DLD1 (cell line): ENCODE measurements around the gene S100A6.
"Not testable (repeated sequence)": the region's sequence is repeated elsewhere in the genome, so short reads cannot be mapped to it uniquely, and the experiment has no call there.

Experiments
- in situ Hi-C: cut with HindIII; loops from 2 replicates; pipeline ENCODE4 v1.10.0; 2017; ENCODE audit warnings: low sequenced_read_pairs

Gene S100A6

GRCh38 chr1:153532769-153533599 is 2.8 kb downstream of the S100A6 start:
- in situ Hi-C loops, result no loop called here

GRCh38 chr1:153532181-153532580 is 3.6 kb downstream of the S100A6 start:
- in situ Hi-C loops, result no loop called here

GRCh38 chr1:153531638-153532037 is 4.2 kb downstream of the S100A6 start:
- in situ Hi-C loops, result no loop called here

DNA sequence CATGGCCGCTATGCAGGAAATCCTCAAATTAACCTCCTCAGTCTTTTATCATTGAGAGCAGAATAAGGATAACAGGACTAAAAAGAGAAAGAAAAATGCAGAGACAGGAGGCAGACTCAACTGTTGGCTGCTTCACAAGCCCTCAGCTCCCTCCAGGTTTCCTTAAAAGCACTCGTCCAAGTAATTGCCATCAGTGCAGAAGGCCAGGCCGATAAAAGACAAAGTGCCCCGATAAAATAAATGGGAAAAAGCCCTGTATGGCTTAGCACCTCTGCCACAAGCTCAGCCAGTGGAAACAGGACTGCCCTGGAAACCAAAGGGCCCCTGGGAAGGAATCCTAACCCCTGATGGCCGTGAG is 8.1 kb downstream of the S100A6 start:
- in situ Hi-C loops, result no loop called here

GRCh38 chr1:153527023-153527682 is 8.6 kb downstream of the S100A6 start:
- in situ Hi-C loops, result no loop called here

DNA sequence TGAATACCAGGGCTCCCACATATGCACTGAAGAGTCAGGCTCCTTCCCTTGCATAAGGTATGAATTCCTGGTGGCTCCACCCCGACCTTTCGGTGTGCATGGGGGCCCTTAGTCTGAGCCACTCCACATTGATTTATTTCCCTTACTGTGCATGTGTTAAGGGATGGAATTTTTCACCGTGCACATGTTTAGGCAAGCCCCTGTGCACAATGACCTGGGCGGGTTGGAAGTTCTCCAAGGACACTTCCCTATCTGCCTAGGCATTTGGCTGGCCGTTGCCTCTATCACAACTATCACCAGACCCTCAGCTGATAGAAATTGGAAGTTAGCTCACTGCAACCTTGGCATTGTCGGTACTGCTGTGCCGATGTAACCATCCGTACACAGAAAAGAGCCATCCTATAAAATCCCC is 9.7 kb downstream of the S100A6 start:
- in situ Hi-C loops, result no loop called here

DNA sequence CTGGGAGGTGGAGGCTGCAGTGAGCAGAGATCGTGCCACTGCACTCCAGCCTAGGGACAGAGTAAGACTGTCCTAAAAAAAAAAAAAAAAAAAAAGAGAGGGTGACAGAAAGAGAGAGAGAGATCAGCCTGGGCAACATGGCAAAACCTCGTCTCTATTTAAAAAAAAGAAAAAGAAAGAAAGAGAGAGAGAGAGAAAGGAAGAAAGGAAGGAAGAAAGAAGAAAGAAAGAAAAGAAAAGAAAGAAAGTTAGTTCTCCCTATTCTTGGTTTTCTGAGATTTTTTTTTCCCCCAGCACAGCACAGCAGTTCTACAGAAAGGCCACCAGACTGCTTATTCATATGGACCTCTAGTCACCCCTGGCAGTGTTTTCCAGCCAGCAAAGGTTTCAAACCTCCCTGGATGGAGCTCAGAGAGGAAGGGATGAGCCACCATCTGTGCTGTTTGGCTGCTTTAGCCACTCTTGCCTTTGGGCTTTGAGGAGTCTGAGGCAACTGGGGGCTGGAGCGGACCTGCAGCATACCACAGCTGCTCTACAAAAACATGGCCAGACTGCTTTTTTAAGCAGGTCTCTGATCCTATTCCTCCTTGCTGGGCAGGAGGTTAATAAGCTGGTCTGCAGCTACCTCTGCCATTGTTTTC is 10.6 kb downstream of the S100A6 start:
- in situ Hi-C loops, result no loop called here

DNA sequence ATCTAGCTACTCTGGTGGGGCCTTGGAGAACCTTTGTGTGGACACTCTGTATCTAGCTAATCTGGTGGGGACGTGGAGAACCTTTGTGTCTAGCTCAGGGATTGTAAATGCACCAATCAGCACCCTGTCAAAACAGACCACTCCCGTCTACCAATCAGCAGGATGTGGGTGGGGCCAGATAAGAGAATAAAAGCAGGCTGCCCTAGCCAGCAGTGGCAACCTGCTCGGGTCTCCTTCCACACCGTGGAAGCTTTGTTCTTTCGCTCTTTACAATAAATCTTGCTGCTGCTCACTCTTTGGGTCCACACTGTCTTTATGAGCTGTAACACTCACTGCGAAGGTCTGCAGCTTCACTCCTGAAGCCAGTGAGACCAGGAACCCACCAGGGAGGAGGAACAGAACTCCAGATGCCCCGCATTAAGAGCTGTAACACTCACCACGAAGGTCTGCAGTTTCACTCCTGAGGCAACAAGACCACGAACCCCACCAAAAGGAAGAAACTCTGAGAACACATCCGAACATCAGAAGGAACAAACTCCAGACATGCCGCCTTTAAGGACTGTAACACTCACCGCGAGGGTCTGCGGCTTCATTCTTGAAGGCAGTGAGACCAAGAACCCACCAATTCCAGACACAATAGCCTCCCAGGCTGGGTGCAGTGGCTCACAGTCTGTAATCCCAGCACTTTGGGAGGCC is 13.3 kb downstream of the S100A6 start:
- in situ Hi-C loops, result not testable (repeated sequence)

DNA sequence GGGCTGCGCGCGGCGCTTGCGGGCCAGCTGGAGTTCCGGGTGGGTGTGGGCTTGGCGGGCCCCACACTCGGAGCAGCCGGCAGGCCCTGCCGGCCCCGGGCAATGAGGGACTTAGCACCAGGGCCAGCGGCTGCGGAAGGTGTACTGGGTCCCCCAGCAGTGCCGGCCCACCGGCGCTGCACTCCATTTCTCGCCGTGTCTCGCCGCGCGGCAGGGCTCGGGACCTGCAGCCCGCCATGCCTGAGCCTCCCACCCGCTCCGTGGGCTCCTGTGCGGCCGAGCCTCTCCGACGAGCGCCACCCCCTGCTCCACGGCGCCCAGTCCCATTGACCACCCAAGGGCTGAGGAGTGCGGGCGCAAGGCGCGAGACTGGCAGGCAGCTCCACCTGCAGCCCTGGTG is 14.0 kb downstream of the S100A6 start:
- in situ Hi-C loops, result not testable (repeated sequence)

- in situ Hi-C loops, result no loop called here
Observed at GRCh38 chr1:153520818-153521476, 14.8 kb downstream of the S100A6 start.

DNA sequence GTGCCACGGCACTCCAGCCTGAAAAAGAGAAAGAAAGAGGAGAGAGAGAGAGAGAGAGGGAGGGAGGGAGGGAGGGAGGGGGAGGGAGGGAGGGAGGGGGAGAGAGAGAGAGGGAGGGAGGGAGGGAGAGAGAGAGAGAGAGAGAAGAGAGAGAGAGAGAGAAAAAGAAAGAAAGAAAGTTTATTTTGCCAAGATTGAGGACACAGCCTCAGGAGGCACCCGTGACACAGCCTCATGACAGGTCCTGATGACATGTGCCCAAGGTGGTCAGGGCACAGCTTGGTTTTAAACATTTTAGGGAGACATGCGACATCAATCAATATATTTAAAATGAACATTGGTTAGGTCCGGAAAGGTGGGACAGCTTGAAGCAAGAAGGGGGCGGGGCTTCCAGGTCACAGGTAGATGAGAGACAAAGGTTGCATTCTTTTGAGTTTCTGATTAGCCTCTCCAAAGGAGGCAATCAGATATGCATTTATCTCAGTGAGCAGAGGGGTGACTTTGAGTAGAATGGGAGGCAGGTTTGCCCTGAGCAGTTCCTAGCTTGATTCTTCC is 15.6 kb downstream of the S100A6 start:
- in situ Hi-C loops, result not testable (repeated sequence)

DNA sequence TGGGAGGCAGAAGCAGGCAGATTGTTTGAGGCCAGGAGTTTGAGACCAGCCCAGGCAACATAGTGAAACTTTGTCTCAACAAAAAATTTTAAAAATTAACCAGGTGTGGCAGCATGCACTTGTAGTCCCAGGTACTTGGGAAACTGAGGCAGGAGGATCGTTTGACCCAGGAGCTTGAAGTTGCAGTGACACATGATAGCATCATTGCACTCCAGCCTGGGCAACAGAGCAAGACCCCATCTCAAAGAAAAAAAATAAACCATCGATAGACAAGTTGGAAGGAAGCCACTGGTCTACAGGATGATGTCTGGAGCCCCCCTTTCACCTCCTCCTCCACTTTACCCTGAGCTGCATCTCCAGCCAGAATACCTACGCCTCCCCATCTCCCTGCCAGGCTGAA is 16.5 kb downstream of the S100A6 start:
- in situ Hi-C loops, result no loop called here

DNA sequence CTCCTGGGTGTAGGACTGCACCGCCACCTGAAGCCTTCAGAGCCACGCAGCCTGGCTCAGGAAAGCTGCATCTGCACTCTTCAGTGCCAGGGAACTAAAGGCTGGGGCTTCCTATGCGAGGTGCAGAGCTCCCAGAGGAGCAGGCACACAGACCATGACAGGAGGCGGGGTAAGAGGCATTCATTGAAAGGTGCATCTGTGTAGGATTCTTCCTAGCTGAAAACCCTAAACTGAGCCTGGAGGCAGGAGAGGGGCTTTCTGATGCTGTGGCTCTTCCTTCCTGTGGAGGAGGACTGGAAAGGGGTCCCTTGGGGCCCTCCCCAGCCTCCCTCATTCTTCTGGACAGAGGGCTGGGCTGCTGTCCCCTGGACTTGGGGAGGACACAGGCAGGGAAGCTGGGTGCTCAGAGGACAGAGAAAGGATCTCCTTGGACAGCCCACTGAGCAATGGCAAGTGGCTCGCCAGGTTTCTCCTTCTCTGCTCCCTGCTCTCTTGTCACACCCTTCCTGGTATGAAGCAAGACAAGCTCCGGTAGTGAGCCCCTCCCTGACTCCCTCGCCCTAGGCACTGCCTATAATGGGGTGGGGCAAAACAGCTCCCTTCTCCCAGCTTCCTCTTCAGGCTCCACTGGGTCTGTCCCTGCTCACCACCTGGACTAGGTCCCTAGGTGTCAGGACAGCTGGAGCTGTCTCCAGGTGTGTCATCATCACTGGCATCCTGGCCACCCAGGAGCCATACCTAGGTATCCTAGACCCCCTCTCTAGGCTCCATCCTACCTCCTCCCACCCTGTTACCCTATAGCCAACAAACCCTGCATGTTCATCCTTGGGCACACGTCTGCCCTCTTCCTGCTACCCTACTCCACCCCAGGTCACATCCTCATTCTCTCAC is 20.0 kb downstream of the S100A6 start:
- in situ Hi-C loops, result no loop called here

- in situ Hi-C loops, result no loop called here
Observed at GRCh38 chr1:153513666-153514065, 22.1 kb downstream of the S100A6 start.

DNA sequence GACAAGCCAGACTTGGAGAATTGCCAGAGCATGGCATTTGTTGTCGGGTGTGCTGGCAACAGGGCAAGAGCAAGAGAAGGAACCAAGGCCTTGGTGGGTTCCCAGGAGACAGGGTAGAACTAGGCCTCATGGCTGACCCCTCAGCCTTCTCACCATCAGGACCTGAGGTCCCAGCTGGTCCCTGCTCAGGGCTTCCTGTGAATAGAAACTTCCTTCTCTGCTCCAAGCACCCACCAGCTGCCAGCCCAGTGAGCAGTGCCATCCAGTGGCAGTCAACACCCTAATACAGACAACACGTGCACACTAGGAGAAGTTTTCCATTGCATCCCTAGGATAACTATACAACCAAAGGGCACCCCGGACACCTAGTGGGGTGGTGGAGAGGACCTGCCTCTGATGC is 22.8 kb downstream of the S100A6 start:
- in situ Hi-C loops, result no loop called here

DNA sequence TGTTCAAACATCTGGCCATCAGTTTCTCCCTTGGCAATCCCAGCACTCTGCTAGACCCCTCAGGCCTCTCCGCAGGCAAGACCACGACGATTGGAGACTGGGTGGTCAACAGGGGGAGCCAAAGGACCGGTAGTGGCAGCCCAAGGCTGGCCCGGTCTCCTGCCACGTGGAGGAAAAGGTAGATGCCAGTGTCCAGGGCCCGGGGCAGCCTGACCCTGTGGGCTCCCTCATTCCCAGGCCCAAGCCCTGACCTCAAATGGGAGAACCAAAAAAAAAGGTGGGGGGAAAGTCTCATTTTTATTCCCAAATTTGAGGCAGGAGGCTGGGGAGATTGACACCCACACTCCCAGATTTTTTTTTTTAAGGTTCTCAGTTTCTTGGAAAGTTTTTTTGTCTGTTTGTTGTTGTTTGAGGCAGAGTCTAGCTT is 24.8 kb downstream of the S100A6 start:
- in situ Hi-C loops, result no loop called here

- in situ Hi-C loops, result no loop called here
Observed at GRCh38 chr1:153509729-153510354, 25.9 kb downstream of the S100A6 start.

- in situ Hi-C loops, result no loop called here
Observed at GRCh38 chr1:153509036-153509435, 26.8 kb downstream of the S100A6 start.

DNA sequence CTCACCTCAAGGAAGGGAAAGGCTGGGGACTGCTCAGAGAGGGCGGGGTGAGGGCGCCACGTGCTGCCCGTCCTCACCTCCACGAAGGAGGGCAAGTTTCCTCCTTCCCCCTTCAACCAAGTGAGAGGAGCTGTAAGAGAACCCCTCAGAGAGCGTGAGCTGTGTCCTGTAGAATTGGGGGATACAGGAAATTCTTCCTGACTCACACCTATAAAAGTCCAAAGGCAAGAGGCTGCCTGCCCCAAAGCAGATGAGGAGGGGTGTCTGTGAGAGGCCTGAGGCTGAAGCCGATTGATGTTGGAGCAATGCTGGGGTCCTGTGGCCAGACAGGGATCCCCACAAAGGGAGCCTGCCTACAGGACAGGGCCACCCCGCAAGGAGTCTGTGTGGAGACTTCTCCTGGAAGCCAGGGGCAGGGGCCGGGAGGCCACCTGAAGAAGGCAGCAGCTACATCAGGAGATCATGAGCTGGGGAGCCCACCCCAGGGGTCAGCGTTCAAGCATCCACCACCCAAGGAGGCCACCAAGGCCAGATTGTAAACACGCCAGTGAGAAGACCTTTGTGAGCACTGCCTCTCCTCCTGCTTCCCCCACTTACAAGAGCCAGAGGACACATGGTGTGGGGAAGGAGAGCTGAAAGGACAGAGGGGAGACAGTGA is 27.7 kb downstream of the S100A6 start:
- in situ Hi-C loops, result no loop called here
